ENCODE data around the gene ATRNL1. TPM values are rescaled to one million over a fixed set of nuclear protein-coding genes. Genes with fewer than 3 reads are reported as not detected.

ATRNL1 gene
- polyA plus RNA-seq, 1 of the 3 experiments (the other 2 are of a cell fraction) = 0.67 TPM

DNA sequence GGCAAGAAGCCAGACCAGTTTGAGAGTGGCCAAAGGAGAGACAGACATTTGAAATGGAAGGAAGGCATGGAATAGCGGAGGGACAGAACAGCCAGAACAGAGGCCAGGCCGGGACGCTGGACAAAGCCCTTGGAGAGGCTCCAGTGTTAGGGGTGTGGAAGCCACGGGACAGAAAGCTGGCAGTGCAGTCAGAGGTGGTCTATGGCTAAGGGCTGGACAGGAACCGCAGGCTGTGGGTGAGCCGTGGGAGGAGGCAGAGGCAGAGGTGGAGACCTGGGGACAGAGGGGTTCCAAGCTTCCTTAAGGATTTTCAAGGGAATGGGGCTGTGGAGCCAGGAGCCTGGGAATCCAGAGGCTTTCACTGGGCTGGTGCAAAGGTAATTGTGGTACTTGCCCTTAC is 878.8 kb downstream of the ATRNL1 start:
- Histone ChIP-seq H3K4me3 (ENCODE audit: low read depth in 2 of 2, low read length in 1 of 2) (no peak overlapping the region), H3F3A (replicated peaks; ENCODE audit: insufficient read depth) (no peaks in the 10 kb centered on the region), H3K9me3 (no peaks in the 10 kb centered on the region), H3K79me2 (ENCODE audit: insufficient read depth) (no peaks in the 10 kb centered on the region), H4K20me1 (ENCODE audit: insufficient read depth) (no peaks in the 10 kb centered on the region), H2AFZ (ENCODE audit: low read depth) (no peak overlapping the region), H3K4me1 (ENCODE audit: control insufficient read depth in 1 of 2, insufficient read depth in 2 of 2, low read depth in 1 of 2, low read length in 1 of 2) (no peaks in the 10 kb centered on the region; a peak in 1 of 4 replicates), H3K9ac (no peak overlapping the region), H3K27ac (ENCODE audit: low read depth in 2 of 2, low read length in 1 of 2) (no peak overlapping the region), H3K9me2 (no peaks in the 10 kb centered on the region), H3K4me2 (no peak overlapping the region), H3K36me3 (replicated peaks in 1 of 2; ENCODE audit: control insufficient read depth in 1 of 2, insufficient read depth in 2 of 2, low read length in 1 of 2) (no peaks in the 10 kb centered on the region), H3K27me3 (ENCODE audit: insufficient read depth) (no peaks in the 10 kb centered on the region)
- 64% methylated on average over 6 of the region's 6 CpGs for WGBS (ENCODE audit: low lambda C conversion rate)
- ChIA-PET CTCF (interaction anchor here (0.8 kb wide), 1 partner anchor 12 kb away, joined by 3 read pairs; no protein-coding TSS in a partner anchor), POLR2A (no interaction called here)
- no peak for DNase-seq
- TF ChIP-seq FOSL2 (IDR thresholded peaks at IDR 0.05; ENCODE audit: borderline replicate concordance, low read depth) (no peak), FOXM1 (IDR thresholded peaks at IDR 0.05; ENCODE audit: low read depth) (no peak), NFIC (IDR thresholded peaks at IDR 0.05; ENCODE audit: borderline replicate concordance) (no peak), EP300 (IDR thresholded peaks at IDR 0.05; ENCODE audit: borderline replicate concordance in 1 of 2, low read depth in 1 of 2, low read length in 1 of 2) (no peak)
- TF ChIP-seq, protein P1, sequence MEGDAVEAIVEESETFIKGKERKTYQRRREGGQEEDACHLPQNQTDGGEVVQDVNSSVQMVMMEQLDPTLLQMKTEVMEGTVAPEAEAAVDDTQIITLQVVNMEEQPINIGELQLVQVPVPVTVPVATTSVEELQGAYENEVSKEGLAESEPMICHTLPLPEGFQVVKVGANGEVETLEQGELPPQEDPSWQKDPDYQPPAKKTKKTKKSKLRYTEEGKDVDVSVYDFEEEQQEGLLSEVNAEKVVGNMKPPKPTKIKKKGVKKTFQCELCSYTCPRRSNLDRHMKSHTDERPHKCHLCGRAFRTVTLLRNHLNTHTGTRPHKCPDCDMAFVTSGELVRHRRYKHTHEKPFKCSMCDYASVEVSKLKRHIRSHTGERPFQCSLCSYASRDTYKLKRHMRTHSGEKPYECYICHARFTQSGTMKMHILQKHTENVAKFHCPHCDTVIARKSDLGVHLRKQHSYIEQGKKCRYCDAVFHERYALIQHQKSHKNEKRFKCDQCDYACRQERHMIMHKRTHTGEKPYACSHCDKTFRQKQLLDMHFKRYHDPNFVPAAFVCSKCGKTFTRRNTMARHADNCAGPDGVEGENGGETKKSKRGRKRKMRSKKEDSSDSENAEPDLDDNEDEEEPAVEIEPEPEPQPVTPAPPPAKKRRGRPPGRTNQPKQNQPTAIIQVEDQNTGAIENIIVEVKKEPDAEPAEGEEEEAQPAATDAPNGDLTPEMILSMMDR (IDR thresholded peaks at IDR 0.05) = no peak

DNA sequence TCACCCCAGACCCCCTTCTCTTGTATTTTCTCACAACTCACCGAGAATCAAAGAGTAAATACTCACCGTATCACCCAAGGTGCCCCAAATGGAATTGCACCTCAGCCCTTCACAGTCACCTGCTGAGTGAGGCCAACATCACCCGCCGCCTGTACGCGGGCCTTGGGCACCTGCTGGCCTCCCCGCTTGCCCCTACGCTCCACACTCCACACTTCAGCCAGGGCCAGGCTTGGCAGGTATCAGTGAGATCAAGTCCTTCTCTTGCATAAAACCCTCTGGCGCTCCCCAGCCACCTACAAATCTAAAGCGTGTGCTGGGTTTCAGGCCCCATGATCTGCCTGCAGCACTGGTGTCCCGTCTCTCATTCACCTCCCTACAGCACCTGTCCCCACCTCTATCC is 879.3 kb downstream of the ATRNL1 start:
- H2AFZ ChIP-seq (ENCODE audit: low read depth) = no peak overlapping the region
- H3F3A ChIP-seq (replicated peaks; ENCODE audit: insufficient read depth) = no peaks in the 10 kb centered on the region
- CTCF ChIA-PET = no interaction called here
- H3K4me2 ChIP-seq = no peak overlapping the region
- POLR2A ChIA-PET = no interaction called here
- no peaks in the 10 kb centered on the region; a peak in 1 of 4 replicates for H3K4me1 ChIP-seq (ENCODE audit: control insufficient read depth in 1 of 2, insufficient read depth in 2 of 2, low read depth in 1 of 2, low read length in 1 of 2)
- H3K9me2 ChIP-seq = no peaks in the 10 kb centered on the region
- H3K27me3 ChIP-seq (ENCODE audit: insufficient read depth) = no peaks in the 10 kb centered on the region
- no peaks in the 10 kb centered on the region for H3K9me3 ChIP-seq
- no peaks in the 10 kb centered on the region for H4K20me1 ChIP-seq (ENCODE audit: insufficient read depth)
- no peaks in the 10 kb centered on the region for H3K36me3 ChIP-seq (replicated peaks in 1 of 2; ENCODE audit: control insufficient read depth in 1 of 2, insufficient read depth in 2 of 2, low read length in 1 of 2)
- H3K79me2 ChIP-seq (ENCODE audit: insufficient read depth) = no peaks in the 10 kb centered on the region
- DNase-seq = no peak
- no peak overlapping the region for H3K9ac ChIP-seq
- H3K4me3 ChIP-seq (ENCODE audit: low read depth in 2 of 2, low read length in 1 of 2) = no peak overlapping the region
- TF ChIP-seq, protein P2, sequence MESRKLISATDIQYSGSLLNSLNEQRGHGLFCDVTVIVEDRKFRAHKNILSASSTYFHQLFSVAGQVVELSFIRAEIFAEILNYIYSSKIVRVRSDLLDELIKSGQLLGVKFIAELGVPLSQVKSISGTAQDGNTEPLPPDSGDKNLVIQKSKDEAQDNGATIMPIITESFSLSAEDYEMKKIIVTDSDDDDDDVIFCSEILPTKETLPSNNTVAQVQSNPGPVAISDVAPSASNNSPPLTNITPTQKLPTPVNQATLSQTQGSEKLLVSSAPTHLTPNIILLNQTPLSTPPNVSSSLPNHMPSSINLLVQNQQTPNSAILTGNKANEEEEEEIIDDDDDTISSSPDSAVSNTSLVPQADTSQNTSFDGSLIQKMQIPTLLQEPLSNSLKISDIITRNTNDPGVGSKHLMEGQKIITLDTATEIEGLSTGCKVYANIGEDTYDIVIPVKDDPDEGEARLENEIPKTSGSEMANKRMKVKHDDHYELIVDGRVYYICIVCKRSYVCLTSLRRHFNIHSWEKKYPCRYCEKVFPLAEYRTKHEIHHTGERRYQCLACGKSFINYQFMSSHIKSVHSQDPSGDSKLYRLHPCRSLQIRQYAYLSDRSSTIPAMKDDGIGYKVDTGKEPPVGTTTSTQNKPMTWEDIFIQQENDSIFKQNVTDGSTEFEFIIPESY (IDR thresholded peaks at IDR 0.05; ENCODE audit: borderline replicate concordance, low read depth) = no peak
- TF ChIP-seq RCOR1 (IDR thresholded peaks at IDR 0.05; ENCODE audit: low read length) = no peak
- no peak for TF ChIP-seq JUND (IDR thresholded peaks at IDR 0.05)
- TF ChIP-seq MEF2A (IDR thresholded peaks at IDR 0.05; ENCODE audit: borderline replicate concordance, low read depth) = no peak
- no peak for TF ChIP-seq TEAD4 (IDR thresholded peaks at IDR 0.05; ENCODE audit: borderline replicate concordance, insufficient read depth)
- no peak for TF ChIP-seq FOXJ3 (CRISPR knock-in tag; IDR thresholded peaks at IDR 0.05)
- TF ChIP-seq SIN3A (IDR thresholded peaks at IDR 0.05; ENCODE audit: borderline replicate concordance, low read depth, low read length) = no peak
- TF ChIP-seq NFIC (IDR thresholded peaks at IDR 0.05; ENCODE audit: borderline replicate concordance) = no peak
- no peak for TF ChIP-seq ELF1 (IDR thresholded peaks at IDR 0.05)
- TF ChIP-seq, protein P3, sequence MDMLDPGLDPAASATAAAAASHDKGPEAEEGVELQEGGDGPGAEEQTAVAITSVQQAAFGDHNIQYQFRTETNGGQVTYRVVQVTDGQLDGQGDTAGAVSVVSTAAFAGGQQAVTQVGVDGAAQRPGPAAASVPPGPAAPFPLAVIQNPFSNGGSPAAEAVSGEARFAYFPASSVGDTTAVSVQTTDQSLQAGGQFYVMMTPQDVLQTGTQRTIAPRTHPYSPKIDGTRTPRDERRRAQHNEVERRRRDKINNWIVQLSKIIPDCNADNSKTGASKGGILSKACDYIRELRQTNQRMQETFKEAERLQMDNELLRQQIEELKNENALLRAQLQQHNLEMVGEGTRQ (IDR thresholded peaks at IDR 0.05; ENCODE audit: borderline replicate concordance, low read depth, low read length) = no peak
- no peak for TF ChIP-seq FOXM1 (IDR thresholded peaks at IDR 0.05; ENCODE audit: low read depth)
- TF ChIP-seq GABPA (IDR thresholded peaks at IDR 0.05; ENCODE audit: low read depth) = no peak
- TF ChIP-seq TCF12 (IDR thresholded peaks at IDR 0.05) = no peak
- no peak for TF ChIP-seq RFX5 (IDR thresholded peaks at IDR 0.05; ENCODE audit: low read length)
- no peak for TF ChIP-seq GATA2 (CRISPR knock-in tag; IDR thresholded peaks at IDR 0.05)
- TF ChIP-seq, protein P4, sequence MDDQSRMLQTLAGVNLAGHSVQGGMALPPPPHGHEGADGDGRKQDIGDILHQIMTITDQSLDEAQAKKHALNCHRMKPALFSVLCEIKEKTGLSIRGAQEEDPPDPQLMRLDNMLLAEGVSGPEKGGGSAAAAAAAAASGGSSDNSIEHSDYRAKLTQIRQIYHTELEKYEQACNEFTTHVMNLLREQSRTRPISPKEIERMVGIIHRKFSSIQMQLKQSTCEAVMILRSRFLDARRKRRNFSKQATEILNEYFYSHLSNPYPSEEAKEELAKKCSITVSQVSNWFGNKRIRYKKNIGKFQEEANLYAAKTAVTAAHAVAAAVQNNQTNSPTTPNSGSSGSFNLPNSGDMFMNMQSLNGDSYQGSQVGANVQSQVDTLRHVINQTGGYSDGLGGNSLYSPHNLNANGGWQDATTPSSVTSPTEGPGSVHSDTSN (IDR thresholded peaks at IDR 0.05) = no peak
- TF ChIP-seq RAD21 (IDR thresholded peaks at IDR 0.05; ENCODE audit: low read length) = no peak
- no peak overlapping the region for H3K27ac ChIP-seq (ENCODE audit: low read depth in 2 of 2, low read length in 1 of 2)
- 68% methylated on average over 11 of the region's 11 CpGs for WGBS (ENCODE audit: low lambda C conversion rate)
